8988T (cell line): ENCODE results near the gene RASSF5.
"Not testable (repeated sequence)": the region's sequence is repeated elsewhere in the genome, so short reads cannot be mapped to it uniquely, and the experiment has no call there.

ENCODE experiments used
- DNase-seq: peaks from one replicate; pipeline ENCODE4 v3.0.0; 2011

The RASSF5 gene

DNA sequence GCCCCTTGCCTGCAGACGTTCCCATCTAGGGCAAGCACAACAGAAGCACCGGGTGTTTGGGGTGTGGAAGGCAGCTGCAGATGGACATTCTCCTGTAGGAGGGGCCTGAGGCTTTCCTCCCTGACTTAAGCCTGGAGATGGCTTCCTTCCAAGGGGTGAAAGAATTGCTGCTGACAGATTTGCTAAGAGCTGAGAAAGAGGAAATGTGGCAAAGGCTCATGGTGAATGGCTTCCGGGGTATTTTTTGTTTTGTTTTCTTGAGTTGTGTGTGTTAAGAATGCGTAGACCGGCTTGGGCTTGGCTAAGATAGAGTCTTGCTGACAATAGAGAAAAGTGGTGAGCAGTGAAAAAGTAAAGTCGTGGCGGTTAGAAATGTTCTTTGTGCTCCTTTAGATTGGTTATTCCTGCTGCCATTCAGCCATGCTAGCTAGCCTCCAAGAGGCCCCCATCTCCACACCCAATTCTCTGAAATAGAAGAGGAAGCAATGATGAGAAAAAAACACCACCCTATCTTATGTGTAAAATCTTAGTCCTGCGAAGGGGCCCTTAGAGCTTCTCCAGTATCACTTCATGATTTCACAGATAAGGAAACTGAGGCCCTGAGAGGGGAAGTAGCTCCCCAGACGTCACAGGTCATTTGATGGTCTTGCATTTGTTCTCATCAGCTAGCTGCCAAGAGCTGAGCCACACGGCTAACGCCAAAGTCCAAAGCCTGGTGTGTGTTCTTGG is 68.0 kb downstream of the RASSF5 start:
- DNase-seq = no peak

DNA sequence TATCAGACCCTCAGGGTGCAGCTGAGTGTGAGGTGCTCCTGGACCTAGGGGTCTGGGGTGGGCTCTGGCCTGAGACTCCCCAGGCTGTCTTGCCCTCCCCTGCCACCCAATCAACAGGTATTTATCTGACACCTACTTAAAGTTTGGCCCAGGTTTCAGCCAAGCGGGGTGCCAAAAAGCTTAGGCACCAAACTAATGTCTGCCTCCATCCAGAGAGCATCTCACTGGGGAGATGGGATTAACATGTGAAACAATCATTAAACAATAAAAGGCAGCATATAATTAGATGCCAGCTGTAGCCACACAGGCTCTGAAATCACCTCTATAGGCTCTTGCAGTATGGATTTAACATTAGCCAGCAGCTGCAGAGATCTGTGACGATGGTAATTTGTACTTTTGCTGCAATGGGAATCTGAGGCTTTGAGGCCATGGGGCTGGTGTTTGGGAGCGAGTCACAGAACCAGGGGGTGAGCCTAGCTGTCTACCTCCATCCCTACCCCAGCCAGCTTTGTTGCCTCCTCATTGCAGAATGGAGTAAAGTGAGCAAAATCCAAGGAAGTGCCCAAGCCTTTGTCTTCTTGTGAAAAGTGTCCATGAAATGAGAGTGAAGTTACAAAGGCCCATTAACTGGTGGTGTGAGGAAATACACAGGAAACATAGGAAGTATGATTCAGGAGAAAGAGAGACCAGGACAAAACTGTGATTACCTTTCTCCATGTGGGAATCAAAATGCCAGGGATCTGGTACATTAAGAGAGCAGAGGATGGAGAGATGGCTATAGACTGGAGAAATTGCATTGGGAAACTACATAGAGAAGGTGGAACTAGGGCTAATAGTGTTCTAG is 68.8 kb downstream of the RASSF5 start:
- no peak for DNase-seq

DNA sequence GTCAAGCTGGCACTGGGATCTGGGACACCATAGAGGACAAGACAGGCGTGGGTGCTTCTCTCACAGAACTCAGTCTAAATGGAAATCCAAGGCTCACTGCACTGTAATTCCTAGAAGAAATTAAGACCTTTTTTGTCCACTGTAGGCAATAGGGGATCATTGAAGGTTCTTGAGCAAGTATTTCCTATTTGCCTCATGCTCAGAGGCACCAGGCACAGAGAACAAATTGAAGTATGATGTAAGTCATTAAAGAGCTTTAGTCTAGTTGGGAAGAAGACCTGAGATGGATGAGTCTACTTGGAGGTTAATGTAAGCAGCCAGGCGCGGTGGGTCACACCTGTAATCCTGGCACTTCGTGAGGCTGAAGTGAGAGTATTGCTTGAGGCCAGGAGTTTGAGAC is 70.3 kb downstream of the RASSF5 start:
- no peak for DNase-seq

DNA sequence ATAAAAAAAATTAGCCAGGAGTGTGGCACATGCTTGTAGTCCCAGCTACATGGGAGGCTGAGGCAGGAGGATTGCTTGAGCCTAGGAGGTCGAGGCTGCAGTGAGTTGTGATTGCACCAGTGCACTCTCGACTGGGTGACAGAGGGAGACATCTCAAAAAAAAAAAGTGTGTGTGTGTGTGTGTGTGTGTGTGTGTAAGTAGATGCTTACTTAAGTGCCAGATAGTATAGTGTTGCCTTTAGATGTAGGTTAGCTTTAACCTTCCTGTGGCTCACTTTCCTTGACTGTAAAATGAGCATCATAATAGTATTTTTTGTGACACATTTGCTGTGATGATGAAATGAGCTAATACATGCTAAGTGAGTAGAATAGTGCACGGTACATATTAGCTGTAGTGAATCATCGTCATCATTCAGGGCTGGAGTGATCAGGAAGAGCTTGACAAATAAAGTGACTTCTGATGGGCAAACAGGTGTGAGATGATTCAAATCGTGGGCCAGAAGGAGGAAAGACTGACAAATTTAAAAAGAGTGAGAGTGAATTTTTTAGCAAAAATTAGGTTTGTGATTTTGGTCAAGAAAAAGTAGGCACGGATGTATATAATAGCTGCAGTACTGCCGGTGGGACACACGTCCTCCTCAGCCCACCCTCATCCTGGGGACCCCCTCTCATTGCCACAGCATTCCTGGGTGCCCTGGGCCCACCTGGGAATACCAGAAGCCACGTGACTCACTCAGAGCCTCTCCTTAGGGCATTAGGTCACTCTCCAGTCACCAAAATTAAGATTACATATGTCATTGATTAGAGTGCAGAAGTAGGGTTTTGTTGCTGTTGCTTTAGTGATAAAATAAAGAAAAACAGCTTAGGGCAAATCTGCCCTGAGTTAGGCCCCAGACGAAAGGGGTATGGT is 71.0 kb downstream of the RASSF5 start:
- no peak for DNase-seq

DNA sequence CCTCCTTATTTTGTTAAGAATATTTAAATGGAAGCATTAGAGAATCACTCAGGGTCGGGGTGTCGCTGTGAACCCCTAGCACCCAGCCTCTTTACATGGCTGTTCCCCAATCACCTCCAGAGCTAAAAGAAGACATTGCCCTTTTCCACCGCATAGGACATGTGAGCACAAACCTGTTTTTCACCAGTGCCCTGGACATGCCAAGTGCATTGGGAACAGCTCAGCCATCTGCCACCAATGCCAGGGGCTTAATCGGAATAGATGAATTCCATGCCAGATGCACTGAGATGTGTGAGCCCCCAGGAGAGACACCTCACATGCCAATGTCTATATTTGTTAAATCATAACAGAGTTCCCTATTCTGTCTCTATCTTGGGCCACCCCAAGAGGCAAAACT is 71.6 kb downstream of the RASSF5 start:
- DNase-seq = no peak

DNA sequence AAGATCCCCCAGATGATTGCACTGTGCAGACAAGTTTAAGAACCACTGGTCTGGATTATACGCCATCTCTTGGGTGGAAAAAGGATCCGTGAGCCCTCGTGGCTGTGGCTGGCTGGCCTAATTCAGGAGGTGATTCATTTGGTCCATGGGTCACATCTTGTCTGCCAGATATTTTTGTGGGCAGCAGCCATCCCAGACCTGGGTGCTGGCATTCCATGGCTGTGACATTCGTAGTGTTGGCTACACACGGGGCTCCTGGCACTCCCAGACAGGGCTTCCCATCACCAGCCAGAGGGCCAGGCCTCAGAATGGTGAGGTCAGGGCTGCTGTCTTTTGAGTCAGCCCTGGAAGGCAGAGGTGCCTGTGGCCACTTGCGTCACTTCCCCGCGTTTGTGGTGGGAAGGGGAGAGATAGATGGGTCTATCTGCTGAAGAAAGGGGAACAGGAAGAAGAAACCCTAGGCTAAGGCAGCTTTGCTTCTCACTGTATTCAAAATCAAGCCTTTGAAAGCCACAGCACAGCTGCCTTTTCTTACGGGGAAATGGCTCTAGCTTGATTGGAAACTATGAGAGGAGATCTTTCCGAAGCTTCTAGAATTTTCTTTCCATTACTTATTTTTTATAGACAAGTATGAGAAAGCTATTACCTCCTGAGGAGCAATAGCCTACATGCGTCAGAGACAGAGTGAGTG is 72.6 kb downstream of the RASSF5 start:
- no peak for DNase-seq

DNA sequence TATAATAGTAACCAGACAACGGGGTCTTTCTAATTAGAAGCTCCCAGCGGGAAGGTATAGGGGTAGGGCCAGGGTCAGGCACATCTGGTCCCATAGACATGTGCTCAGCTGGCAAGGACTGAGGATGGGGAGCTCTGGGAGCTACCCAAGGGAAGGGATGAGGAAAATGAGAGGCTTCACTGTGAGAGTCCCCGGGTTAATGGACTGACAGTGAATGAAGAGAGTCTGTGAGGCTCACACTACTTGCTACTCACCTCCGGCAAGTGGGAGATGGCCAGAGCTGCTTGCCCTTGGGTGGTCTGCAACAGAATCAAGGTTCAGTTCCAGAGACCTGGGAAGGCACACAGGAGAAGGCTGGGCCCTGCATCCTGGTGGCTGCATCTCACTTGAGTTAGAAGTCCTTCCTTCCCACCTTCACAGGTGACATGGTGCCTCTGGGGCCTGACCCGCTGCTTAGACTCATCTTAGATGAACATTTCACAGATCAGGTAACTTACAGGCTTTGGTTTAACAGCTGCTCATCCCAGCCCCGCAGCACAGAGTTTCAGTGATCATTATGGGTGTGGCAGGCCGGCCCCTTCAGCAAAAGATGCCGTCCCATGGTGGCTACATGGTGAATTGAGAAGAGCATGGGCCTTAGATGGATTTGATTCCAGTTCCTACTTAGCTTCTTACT is 73.2 kb downstream of the RASSF5 start:
- DNase-seq = no peak

DNA sequence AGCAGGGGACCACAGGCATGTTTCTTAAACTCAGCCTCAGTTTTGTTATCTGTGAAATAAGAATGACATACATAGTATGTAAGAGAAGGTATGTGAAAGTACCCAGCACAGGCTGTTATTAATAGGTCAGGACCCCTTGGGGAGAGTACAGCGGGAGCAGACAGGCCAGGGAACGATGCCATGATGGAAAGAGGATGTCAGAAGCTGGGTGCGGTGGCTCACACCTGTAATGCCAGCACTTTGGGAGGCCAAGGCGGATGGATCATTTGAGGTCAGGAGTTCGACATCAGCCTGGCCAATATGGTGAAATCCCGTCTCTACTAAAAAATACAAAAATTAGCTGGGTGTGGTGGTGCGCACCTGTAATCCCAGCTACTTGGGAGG is 73.8 kb downstream of the RASSF5 start:
- not testable (repeated sequence) for DNase-seq

DNA sequence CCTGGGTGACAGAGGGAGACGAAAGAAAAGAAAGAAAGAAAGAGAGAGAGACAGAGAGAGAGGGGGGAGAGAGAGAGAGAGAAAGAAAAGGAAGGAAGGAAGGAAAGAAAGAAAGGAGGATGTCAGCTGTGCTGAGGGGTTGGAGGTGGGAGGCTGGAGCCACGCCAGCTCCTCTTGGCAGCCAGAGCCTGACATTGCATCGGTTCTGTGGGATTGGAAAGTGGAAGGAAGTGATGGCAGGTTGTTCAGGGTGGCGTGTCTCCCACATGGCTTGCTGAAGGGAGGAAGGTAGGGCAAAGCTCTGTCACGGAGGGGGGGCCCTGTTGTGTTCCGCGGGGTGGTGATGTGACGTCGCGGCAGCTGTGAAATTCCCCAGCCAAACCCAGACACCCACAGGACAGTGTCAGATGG is 74.2 kb downstream of the RASSF5 start:
- DNase-seq = no peak

DNA sequence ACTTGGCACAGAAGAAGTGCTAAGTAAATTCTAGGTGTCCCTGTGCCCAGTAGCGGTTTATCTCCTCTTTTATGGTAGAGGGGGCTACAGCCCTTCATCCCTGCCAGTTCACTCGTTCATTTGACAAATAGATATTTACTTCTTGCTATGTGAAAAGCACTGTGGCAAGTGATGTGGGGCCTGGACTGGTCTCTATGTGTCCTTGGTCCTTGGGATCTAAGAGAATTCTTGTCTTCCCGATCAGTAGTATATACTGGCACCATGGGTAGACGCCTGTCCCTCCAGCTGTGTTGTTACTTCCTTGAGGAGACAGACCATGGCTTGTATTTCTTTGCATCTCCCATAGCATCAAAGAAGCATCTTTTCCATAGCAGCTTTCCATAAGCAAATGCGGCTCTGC is 75.2 kb downstream of the RASSF5 start:
- no peak for DNase-seq

DNA sequence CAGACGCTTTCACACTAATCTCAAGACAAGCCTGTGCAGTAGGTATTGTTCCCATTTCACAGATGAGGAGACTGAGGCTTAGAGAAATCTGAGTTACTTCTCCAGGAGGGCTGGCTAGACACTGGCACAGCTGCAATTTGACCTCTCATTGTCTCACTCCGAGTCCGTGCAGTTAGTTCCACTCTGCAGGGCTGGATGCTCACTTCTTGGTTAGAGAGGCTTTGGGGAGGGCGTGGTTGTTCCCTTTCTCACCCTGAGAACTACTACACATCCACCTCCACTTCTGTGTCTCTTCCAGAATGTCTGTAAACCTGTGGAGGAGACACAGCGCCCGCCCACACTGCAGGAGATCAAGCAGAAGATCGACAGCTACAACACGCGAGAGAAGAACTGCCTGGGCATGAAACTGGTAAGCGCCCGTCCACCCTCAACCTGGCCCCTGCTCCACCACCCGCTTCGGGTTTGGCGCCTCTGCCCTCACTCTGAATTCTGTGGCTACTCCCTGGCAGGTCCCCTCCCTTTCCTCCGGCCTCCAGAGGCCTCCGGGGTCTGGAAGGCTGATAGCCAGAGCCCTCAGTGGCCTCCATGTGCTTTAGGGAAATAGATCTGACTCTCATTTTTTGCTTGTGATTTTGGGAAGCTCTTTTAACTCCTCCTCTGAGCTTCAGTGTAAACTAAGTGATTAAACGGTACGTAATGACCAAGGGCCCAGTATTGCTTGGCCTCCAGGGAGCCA is 75.8 kb downstream of the RASSF5 start:
- no peak for DNase-seq

DNA sequence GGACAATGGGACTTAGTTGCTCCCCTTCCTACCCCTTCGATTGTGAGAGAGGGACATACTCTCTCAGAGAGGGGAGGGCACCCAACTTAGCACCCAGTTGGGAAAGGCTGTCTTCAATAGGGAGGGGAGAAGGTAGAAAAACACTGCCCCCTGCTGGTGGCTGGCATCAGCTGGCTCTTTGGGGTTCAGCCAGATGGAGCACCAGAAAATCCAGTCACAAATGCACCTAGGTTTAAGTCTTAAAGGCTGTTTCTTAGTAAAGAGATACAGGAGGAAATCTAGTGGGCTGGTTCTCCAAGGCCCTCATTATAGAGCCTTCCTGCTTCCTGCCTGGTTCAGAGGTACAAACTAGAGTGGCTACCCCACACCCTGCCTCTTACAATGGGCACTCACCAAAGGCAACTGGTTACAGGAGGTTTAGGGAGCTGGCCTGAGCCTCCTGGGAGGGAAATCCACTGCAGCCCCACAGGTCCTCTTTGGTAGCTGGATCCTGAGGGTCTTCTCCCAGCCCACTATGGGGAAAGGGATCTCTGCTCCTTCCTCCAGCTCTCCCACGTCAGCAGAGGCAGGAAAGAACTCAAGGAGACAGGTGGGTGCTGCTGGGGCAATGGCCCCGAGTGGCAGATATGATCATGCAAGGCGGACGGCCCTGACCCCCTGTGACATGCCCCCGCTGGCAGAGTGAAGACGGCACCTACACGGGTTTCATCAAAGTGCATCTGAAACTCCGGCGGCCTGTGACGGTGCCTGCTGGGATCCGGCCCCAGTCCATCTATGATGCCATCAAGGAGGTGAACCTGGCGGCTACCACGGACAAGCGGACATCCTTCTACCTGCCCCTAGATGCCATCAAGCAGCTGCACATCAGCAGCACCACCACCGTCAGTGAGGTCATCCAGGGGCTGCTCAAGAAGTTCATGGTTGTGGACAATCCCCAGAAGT is 76.6 kb downstream of the RASSF5 start:
- DNase-seq = peak; percentile 61

DNA sequence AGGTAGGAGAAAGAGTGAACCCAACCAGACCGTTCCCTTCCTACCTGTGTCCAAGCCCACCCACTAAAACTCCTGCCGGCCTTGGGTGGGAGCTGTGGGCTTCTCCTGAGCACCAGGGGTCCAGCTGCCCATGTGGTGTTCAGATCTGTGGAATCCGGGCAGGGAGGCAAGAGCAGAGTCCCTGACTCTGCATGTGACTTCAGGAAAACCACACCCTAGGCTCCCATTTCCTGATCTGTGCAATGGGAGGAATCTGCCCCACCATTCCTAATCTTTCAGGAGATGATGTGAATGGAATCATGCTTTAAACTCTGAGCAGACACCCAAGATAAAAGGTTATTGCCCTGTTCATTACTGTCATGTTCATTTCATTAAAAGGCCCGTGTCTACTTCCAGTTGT is 77.4 kb downstream of the RASSF5 start:
- no peak for DNase-seq

DNA sequence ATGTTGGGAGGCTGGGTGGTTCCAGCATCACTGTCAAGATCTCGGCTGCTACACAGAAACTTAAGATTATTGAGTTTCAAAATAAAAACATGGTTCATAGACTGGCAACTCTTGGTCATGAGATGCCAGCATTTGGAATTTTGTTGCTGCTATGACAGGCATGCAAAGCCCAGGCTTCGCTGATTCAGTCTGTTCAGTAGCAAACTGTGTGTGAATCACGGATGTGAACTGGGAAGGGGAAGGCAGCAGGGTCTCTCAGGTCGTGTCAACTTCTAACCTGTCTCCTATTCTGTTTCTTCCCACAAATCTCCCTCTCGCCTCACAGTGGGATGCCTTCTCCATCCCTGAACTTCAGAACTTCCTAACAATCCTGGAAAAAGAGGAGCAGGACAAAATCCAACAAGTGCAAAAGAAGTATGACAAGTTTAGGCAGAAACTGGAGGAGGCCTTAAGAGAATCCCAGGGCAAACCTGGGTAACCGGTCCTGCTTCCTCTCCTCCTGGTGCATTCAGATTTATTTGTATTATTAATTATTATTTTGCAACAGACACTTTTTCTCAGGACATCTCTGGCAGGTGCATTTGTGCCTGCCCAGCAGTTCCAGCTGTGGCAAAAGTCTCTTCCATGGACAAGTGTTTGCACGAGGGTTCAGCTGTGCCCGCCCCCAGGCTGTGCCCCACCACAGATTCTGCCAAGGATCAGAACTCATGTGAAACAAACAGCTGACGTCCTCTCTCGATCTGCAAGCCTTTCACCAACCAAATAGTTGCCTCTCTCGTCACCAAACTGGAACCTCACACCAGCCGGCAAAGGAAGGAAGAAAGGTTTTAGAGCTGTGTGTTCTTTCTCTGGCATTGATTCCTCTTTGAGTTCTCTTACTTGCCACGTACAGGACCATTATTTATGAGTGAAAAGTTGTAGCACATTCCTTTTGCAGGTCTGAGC is 79.4 kb downstream of the RASSF5 start:
- DNase-seq = no peak

DNA sequence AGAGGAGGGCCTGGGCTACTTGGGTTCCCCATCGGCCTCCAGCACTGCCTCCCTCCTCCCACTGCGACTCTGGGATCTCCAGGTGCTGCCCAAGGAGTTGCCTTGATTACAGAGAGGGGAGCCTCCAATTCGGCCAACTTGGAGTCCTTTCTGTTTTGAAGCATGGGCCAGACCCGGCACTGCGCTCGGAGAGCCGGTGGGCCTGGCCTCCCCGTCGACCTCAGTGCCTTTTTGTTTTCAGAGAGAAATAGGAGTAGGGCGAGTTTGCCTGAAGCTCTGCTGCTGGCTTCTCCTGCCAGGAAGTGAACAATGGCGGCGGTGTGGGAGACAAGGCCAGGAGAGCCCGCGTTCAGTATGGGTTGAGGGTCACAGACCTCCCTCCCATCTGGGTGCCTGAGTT is 80.6 kb downstream of the RASSF5 start:
- DNase-seq = no peak

DNA sequence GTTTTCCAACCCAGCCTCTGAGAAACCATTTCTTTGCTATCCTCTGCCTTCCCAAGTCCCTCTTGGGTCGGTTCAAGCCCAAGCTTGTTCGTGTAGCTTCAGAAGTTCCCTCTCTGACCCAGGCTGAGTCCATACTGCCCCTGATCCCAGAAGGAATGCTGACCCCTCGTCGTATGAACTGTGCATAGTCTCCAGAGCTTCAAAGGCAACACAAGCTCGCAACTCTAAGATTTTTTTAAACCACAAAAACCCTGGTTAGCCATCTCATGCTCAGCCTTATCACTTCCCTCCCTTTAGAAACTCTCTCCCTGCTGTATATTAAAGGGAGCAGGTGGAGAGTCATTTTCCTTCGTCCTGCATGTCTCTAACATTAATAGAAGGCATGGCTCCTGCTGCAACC is 81.2 kb downstream of the RASSF5 start:
- DNase-seq = no peak

DNA sequence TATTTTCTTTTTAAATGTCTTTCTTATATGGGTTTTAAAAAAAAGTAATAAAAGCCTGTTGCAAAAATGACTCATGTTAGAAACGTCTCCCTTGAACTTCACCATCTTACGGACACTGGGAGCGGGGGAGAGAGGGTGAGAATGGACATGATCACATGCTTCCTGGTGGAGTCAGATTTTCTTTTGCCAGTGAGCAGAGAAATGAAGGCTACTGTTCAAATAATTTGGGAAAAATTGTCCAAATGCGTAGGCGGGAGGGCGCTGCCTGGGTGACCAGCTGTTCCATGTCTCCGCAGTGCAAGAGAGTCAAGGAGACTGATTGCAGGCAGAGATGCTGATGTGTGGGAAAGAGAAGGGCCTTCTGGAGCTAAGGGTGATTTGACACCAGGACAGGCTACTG is 81.9 kb downstream of the RASSF5 start:
- DNase-seq = no peak

DNA sequence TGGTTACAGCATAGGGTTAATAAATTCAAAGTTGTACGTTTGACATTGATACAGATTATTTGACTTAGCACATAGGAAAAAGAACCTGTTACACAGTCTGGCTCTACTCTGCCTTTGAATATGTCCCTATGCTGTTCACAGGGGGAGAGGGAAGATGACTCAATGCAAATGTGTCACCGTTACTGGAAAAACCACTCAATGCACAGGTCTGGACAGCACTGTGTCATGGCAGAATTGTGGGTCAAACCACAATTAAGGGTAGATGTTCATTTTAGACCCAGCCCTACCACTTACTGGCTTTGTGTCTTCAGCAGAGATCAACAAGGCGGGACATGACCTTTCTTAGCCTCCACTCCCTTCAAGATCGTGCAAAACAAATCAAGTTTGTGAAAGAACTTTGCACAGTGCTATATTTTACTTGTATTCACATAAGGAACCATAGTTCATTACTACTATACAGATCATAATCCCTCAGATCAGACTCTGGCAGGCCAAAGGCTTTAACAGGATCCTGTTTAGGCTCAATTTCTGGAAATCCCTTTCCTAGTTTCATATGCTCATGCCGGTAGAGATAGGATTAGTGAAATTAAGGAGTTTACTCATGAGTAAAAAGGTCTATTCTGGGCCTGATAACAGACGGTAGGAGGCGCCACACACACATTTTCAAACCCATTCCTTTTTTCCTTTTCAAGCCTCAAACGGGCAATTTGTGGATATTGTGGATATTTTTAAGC is 82.9 kb downstream of the RASSF5 start:
- DNase-seq = no peak
